A673 (cell line): ENCODE data around the gene ENOX2. TPM values are rescaled to one million over a fixed set of nuclear protein-coding genes. Genes with fewer than 3 reads are reported as not detected.

Experiments
- BruUV-seq: library from RNA; stranded (reverse); fragments of 400-500 nt; replicated peaks from 2 replicates; lab custom pipeline; 2021; lab: Mats Ljungman, UMichigan
- CTCF ChIA-PET: fragments of 300-600 bp; sonication (Branson Sonifier 250); formaldehyde crosslinking; loops from one replicate; lab custom pipeline; 2022; ENCODE audit warnings: antibody characterized with exemption; lab: Charles Lee
- POLR2A ChIA-PET: fragments of 300-600 bp; sonication (Branson Sonifier 250); formaldehyde crosslinking; loops from one replicate; lab custom pipeline; 2022; ENCODE audit warnings: antibody characterized with exemption; ENCODE audit not compliant: low non-redundant PET; lab: Charles Lee
- DNase-seq: peaks from one replicate; pipeline ENCODE4 v3.0.0-alpha.2; 2015; ENCODE audit warnings: low spot score
- H3K27ac ChIP-seq: fragments of 200-600 bp; sonication (generic); 2 replicates; pipeline ENCODE4 v1.5.1; 2016; ENCODE audit warnings: mixed run types, low read depth, mild to moderate bottlenecking, mixed read lengths, antibody characterized with exemption, low read length; ENCODE audit not compliant: poor library complexity, severe bottlenecking
- H3K27me3 ChIP-seq: fragments of 200-600 bp; sonication (generic); replicated peaks from 2 replicates; pipeline ENCODE4 v1.6.1; 2017; ENCODE audit warnings: mixed run types, low read depth, mild to moderate bottlenecking, mixed read lengths, antibody characterized with exemption, low read length; ENCODE audit not compliant: insufficient read depth, poor library complexity
- H3K36me3 ChIP-seq: fragments of 200-600 bp; sonication (generic); 2 replicates; pipeline ENCODE4 v1.6.1; 2016; ENCODE audit warnings: mixed run types, mild to moderate bottlenecking, mixed read lengths, antibody characterized with exemption, low read length; ENCODE audit not compliant: insufficient read depth, poor library complexity, severe bottlenecking
- H3K4me1 ChIP-seq: fragments of 200-600 bp; sonication (generic); 2 replicates; pipeline ENCODE4 v1.6.1; 2017; ENCODE audit warnings: mixed run types, mild to moderate bottlenecking, mixed read lengths, antibody characterized with exemption, low read length; ENCODE audit not compliant: insufficient read depth, poor library complexity, severe bottlenecking
- H3K4me3 ChIP-seq: fragments of 200-600 bp; sonication (generic); 2 replicates; pipeline ENCODE4 v1.5.1; 2016; ENCODE audit warnings: low read depth, mixed run types, mild to moderate bottlenecking, mixed read lengths, low read length; ENCODE audit not compliant: poor library complexity, severe bottlenecking
- H3K9me3 ChIP-seq: fragments of 200-600 bp; sonication (generic); 2 replicates; pipeline ENCODE4 v1.6.1; 2016; ENCODE audit warnings: mixed run types, low read depth, mild to moderate bottlenecking, mixed read lengths, antibody characterized with exemption, low read length; ENCODE audit not compliant: poor library complexity, severe bottlenecking
- EZH2 ChIP-seq: fragments of 200-600 bp; sonication (generic); IDR thresholded peaks from 2 replicates; pipeline ENCODE4 v1.6.1; 2017; ENCODE audit warnings: borderline replicate concordance, low read depth, mild to moderate bottlenecking, mixed read lengths, antibody characterized with exemption, low read length; ENCODE audit not compliant: poor library complexity, severe bottlenecking
- intact Hi-C: fragments of 100-400 bp; cut with micrococcal nuclease; formaldehyde crosslinking; loops from one replicate; pipeline ENCODE4 v1.10.0; 2022; ENCODE audit not compliant: unreplicated experiment
- total RNA-seq: library from RNA; stranded (reverse); gene quantifications from 2 replicates; pipeline ENCODE4 v1.2.3, GENCODE V29; 2021
- TF ChIP-seq, protein P1 (sequence below): fragments of 300-800, 200-600 bp; sonication (generic); conservative IDR thresholded peaks from 2 replicates; pipeline ENCODE4 v1.5.1; 2017; ENCODE audit warnings: low read depth, mild to moderate bottlenecking, antibody characterized with exemption, low read length, moderate library complexity, mixed read lengths

Gene ENOX2
- total RNA-seq, 1 experiment from 2014 or later, result 12.9 TPM

DNA sequence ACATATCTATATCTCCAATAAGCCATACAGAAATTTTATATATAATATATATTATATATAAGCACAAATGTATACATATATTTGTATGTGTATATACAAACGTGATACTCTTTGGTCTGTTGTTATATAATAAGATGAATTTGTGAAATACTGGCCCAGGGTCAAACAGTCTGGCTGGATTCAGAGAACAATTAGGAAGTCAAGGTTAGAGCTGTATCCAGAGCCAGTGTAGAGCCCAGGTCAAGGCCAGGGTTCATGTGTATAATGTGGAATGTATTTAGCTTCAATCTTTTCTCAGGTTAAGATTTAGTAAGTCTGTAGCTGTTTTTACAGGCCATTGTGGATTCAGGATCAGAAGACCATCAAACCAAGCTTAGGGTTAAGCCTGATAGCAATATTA, 3.8 kb upstream of the ENOX2 start:
- TF ChIP-seq EZH2, result no peak
- TF ChIP-seq, protein P1, sequence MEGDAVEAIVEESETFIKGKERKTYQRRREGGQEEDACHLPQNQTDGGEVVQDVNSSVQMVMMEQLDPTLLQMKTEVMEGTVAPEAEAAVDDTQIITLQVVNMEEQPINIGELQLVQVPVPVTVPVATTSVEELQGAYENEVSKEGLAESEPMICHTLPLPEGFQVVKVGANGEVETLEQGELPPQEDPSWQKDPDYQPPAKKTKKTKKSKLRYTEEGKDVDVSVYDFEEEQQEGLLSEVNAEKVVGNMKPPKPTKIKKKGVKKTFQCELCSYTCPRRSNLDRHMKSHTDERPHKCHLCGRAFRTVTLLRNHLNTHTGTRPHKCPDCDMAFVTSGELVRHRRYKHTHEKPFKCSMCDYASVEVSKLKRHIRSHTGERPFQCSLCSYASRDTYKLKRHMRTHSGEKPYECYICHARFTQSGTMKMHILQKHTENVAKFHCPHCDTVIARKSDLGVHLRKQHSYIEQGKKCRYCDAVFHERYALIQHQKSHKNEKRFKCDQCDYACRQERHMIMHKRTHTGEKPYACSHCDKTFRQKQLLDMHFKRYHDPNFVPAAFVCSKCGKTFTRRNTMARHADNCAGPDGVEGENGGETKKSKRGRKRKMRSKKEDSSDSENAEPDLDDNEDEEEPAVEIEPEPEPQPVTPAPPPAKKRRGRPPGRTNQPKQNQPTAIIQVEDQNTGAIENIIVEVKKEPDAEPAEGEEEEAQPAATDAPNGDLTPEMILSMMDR, result no peak
- no peak overlapping the region for H3K4me3 ChIP-seq
- no peaks in the 10 kb centered on the region for H3K4me1 ChIP-seq
- no peak for DNase-seq
- no peaks in the 10 kb centered on the region for H3K36me3 ChIP-seq
- H3K27ac ChIP-seq, result no peak overlapping the region
- ChIA-PET POLR2A (interaction anchor here (0.7 kb wide), 1 partner anchor 10 kb away, joined by 3 read pairs; no protein-coding TSS in a partner anchor), CTCF (no interaction called here)
- H3K9me3 ChIP-seq, result no peaks in the 10 kb centered on the region
- no TSS peak for BruUV-seq
- H3K27me3 ChIP-seq, result no peaks in the 10 kb centered on the region
- intact Hi-C loops, result no loop called here

DNA sequence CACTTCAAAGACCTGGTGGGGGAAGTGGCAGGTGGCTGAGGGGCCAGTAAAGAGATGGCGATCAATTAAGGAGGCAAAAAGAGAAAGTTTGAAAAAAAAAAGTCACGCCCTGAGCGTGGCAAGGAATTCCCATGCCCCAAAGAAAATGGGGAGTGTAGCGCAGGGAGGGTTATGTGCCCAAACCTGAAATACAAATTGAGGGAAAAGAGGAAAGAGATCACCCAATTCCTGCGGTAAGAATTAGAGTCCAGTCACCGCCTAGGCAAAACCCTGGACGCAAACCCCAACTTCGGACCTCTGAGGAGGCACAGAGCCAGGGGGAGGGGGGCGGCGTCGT, 595 bp downstream of the ENOX2 start:
- H3K4me1 ChIP-seq, result no peaks in the 10 kb centered on the region
- peak; percentile 10 for DNase-seq
- no peaks in the 10 kb centered on the region for H3K27me3 ChIP-seq
- H3K4me3 ChIP-seq, result peak overlapping the region; percentile 58
- H3K27ac ChIP-seq, result peak overlapping the region; percentile 78
- ChIA-PET CTCF (no interaction called here), POLR2A (no interaction called here)
- no peaks in the 10 kb centered on the region for H3K9me3 ChIP-seq
- BruUV-seq, result TSS peak; percentile 63
- no peak for TF ChIP-seq EZH2
- TF ChIP-seq, protein P1, result no peak
- intact Hi-C loops, result no loop called here
- H3K36me3 ChIP-seq, result no peaks in the 10 kb centered on the region

DNA sequence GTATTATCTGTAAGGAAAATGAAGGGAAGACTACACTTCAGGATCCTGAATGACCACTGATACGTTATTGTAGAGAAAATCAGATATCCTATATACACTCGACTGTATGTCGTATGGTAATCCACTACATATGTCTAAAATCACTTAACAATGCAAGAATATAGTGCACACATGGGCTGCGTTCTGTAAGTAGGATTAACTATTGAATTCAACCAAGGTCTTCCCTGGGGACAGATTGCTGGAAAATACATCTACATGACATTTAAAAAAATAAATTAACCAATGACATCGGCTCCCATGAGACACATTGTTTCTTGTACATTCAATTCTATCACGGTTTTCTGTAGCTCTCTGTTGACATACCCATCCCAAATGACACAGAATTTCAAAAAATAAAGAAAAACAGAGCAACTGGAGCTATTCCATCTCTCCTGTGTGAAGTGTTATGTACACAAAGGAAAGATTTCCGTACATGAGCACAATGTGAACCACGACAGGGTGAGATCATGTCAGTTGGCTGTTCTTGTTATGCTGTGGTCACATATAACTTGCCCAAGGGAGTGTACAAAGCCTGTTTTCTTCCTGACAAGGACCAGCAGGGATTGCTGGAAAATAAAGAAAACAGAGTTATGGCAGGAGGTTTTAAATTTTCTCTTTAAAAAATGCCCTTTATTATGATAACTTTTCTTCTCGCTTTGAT, 6.1 kb downstream of the ENOX2 start:
- H3K36me3 ChIP-seq, result no peaks in the 10 kb centered on the region
- POLR2A ChIA-PET, result interaction anchor here (0.6 kb wide), 1 partner anchor 10 kb away, joined by 3 read pairs; no protein-coding TSS in a partner anchor
- H3K4me3 ChIP-seq, result no peak overlapping the region
- H3K9me3 ChIP-seq, result no peaks in the 10 kb centered on the region
- no peaks in the 10 kb centered on the region for H3K27me3 ChIP-seq
- intact Hi-C loops, result no loop called here
- DNase-seq, result peak; percentile 21
- no peak overlapping the region for H3K27ac ChIP-seq
- peaks cover 3% of the 10 kb centered on the region for H3K4me1 ChIP-seq
- TF ChIP-seq, protein P1, result no peak
- TF ChIP-seq EZH2, result no peak
- CTCF ChIA-PET, result no interaction called here
- BruUV-seq, result no TSS peak
